MM.1S (cell line): ENCODE results near the gene ABTB2.

Experiments used
- EZH2 ChIP-seq: fragments of 300-600 bp; sonication (generic); optimal IDR thresholded peaks from 2 replicates; pipeline ENCODE3; 2017; ENCODE audit warnings: low read depth, mild to moderate bottlenecking, antibody characterized with exemption, low read length, mixed read lengths
- EZH2phosphoT487 ChIP-seq: fragments of 300-600 bp; sonication (generic); IDR thresholded peaks from 2 replicates; pipeline ENCODE4 v1.6.1; 2018; ENCODE audit warnings: antibody characterized with exemption, low read length
- TF ChIP-seq, protein P1 (sequence below): fragments of 300-600 bp; sonication (generic); IDR thresholded peaks from 2 replicates; pipeline ENCODE4 v1.5.1; 2016; ENCODE audit warnings: antibody characterized with exemption, low read length, mixed read lengths

GRCh38 chr11:34268906-34269430, 88.8 kb downstream of the ABTB2 start:
- TF ChIP-seq, protein P1, sequence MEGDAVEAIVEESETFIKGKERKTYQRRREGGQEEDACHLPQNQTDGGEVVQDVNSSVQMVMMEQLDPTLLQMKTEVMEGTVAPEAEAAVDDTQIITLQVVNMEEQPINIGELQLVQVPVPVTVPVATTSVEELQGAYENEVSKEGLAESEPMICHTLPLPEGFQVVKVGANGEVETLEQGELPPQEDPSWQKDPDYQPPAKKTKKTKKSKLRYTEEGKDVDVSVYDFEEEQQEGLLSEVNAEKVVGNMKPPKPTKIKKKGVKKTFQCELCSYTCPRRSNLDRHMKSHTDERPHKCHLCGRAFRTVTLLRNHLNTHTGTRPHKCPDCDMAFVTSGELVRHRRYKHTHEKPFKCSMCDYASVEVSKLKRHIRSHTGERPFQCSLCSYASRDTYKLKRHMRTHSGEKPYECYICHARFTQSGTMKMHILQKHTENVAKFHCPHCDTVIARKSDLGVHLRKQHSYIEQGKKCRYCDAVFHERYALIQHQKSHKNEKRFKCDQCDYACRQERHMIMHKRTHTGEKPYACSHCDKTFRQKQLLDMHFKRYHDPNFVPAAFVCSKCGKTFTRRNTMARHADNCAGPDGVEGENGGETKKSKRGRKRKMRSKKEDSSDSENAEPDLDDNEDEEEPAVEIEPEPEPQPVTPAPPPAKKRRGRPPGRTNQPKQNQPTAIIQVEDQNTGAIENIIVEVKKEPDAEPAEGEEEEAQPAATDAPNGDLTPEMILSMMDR = no peak
- TF ChIP-seq EZH2 (no peak), EZH2phosphoT487 (no peak)
